Loucy (cell line): ENCODE results near the gene CCDC171.

Experiments used
- H2AFZ ChIP-seq: fragments of 200-600 bp; sonication (generic); 2 replicates; pipeline ENCODE4 v1.6.0; 2016; ENCODE audit warnings: antibody characterized with exemption, mild to moderate bottlenecking, low read length, moderate library complexity
- H3F3A ChIP-seq: fragments of 200-600 bp; 2 replicates; pipeline ENCODE4 v1.6.0; 2016; ENCODE audit warnings: antibody characterized with exemption, low read depth, mild to moderate bottlenecking
- H3K27me3 ChIP-seq: fragments of 200-600 bp; sonication (generic); 2 replicates; pipeline ENCODE4 v1.6.1; 2014; ENCODE audit warnings: low read length, mild to moderate bottlenecking; ENCODE audit not compliant: insufficient read depth, poor library complexity, severe bottlenecking
- H3K36me3 ChIP-seq: fragments of 200-600 bp; sonication (generic); 2 replicates; pipeline ENCODE4 v1.6.1; 2016; ENCODE audit warnings: low read length; ENCODE audit not compliant: insufficient read depth
- H3K4me1 ChIP-seq: fragments of 200-600 bp; sonication (generic); 2 replicates; pipeline ENCODE4 v1.5.1; 2014; ENCODE audit warnings: low read length, mild to moderate bottlenecking; ENCODE audit not compliant: insufficient read depth, poor library complexity, severe bottlenecking
- H3K4me2 ChIP-seq: fragments of 200-600 bp; sonication (generic); 2 replicates; pipeline ENCODE4 v1.6.0; 2014; ENCODE audit warnings: antibody characterized with exemption, low read length, low read depth, mild to moderate bottlenecking; ENCODE audit not compliant: poor library complexity, severe bottlenecking
- H3K4me3 ChIP-seq: fragments of 200-600 bp; sonication (generic); 2 replicates; pipeline ENCODE4 v1.5.1; 2014; ENCODE audit warnings: low read length, mild to moderate bottlenecking, mixed read lengths; ENCODE audit not compliant: poor library complexity, severe bottlenecking
- H3K79me2 ChIP-seq: fragments of 200-600 bp; sonication (generic); 2 replicates; pipeline ENCODE4 v1.6.1; 2014; ENCODE audit warnings: low read length; ENCODE audit not compliant: insufficient read depth
- H3K9ac ChIP-seq: fragments of 200-600 bp; sonication (generic); 2 replicates; pipeline ENCODE4 v1.6.0; 2014; ENCODE audit warnings: mild to moderate bottlenecking, low read depth, low read length, moderate library complexity; ENCODE audit not compliant: poor library complexity, severe bottlenecking
- H3K9me2 ChIP-seq: fragments of 200-600 bp; sonication (generic); replicated peaks from 2 replicates; pipeline ENCODE4 v1.6.1; 2016; ENCODE audit warnings: low read depth, low read length, mixed read lengths
- H3K9me3 ChIP-seq: fragments of 200-600 bp; sonication (generic); 2 replicates; pipeline ENCODE4 v1.6.1; 2014; ENCODE audit warnings: mild to moderate bottlenecking, antibody characterized with exemption, low read length, low read depth; ENCODE audit not compliant: insufficient read depth
- H4K20me1 ChIP-seq: fragments of 200-600 bp; sonication (generic); 2 replicates; pipeline ENCODE4 v1.6.0; 2014; ENCODE audit warnings: antibody characterized with exemption, low read length, mild to moderate bottlenecking; ENCODE audit not compliant: insufficient read depth, poor library complexity, severe bottlenecking
- CTCF ChIP-seq: fragments of 200-600 bp; sonication (generic); conservative IDR thresholded peaks from 2 replicates; pipeline ENCODE4 v1.5.1; 2014; ENCODE audit warnings: mild to moderate bottlenecking, antibody characterized with exemption, low read length
- EZH2phosphoT487 ChIP-seq: fragments of 200-600 bp; IDR thresholded peaks from 2 replicates; pipeline ENCODE4 v1.6.1; 2018; ENCODE audit warnings: antibody characterized with exemption, mild to moderate bottlenecking, moderate library complexity, borderline replicate concordance

CCDC171 gene

GRCh38 chr9:15711531-15711930 is 158.7 kb downstream of the CCDC171 start:
- Histone ChIP-seq H4K20me1 (no peaks in the 10 kb centered on the region), H3K9me2 (no peaks in the 10 kb centered on the region), H3K36me3 (no peaks in the 10 kb centered on the region; the same call in 1 of the 2 replicates), H2AFZ (no peak overlapping the region), H3K4me2 (no peak overlapping the region), H3K4me3 (no peak overlapping the region), H3K79me2 (no peaks in the 10 kb centered on the region), H3K9ac (no peak overlapping the region), H3F3A (no peaks in the 10 kb centered on the region), H3K27me3 (no peaks in the 10 kb centered on the region), H3K4me1 (no peaks in the 10 kb centered on the region), H3K9me3 (no peaks in the 10 kb centered on the region)
- no peak for TF ChIP-seq EZH2phosphoT487
- no peak for TF ChIP-seq CTCF

- Histone ChIP-seq H3K36me3 (no peaks in the 10 kb centered on the region; the same call in 1 of the 2 replicates), H3F3A (no peaks in the 10 kb centered on the region), H3K27me3 (no peaks in the 10 kb centered on the region), H4K20me1 (no peaks in the 10 kb centered on the region), H3K9me2 (no peaks in the 10 kb centered on the region), H2AFZ (no peak overlapping the region), H3K79me2 (no peaks in the 10 kb centered on the region), H3K9me3 (no peaks in the 10 kb centered on the region), H3K4me2 (no peak overlapping the region), H3K4me1 (no peaks in the 10 kb centered on the region), H3K9ac (no peak overlapping the region), H3K4me3 (no peak overlapping the region)
- no peak for TF ChIP-seq EZH2phosphoT487
- TF ChIP-seq CTCF, result no peak
These were observed 159.1 kb downstream of the CCDC171 start for GRCh38 chr9:15711931-15712330.

- no peaks in the 10 kb centered on the region for H3F3A ChIP-seq
- no peaks in the 10 kb centered on the region for H3K27me3 ChIP-seq
- H3K36me3 ChIP-seq, result peaks cover 12% of the 10 kb centered on the region; the same call in 1 of the 2 replicates
- H3K4me3 ChIP-seq, result no peak overlapping the region
- H3K79me2 ChIP-seq, result no peaks in the 10 kb centered on the region
- no peak overlapping the region for H2AFZ ChIP-seq
- no peak overlapping the region for H3K4me2 ChIP-seq
- no peak overlapping the region for H3K9ac ChIP-seq
- TF ChIP-seq CTCF, result no peak
- TF ChIP-seq EZH2phosphoT487, result no peak
- no peaks in the 10 kb centered on the region for H4K20me1 ChIP-seq
- H3K4me1 ChIP-seq, result no peaks in the 10 kb centered on the region
- no peaks in the 10 kb centered on the region for H3K9me2 ChIP-seq
- no peaks in the 10 kb centered on the region for H3K9me3 ChIP-seq
These were observed 161.9 kb downstream of the CCDC171 start for GRCh38 chr9:15714746-15715145.
